OCI-LY1 (cell line): ENCODE data around the gene CXorf66.

Experiments
- CTCF ChIP-seq: fragments of 200-600 bp; sonication (generic), shearing (Covaris generic); IDR thresholded peaks from 2 replicates; pipeline ENCODE4 v1.5.1; 2017; ENCODE audit warnings: mild to moderate bottlenecking, antibody characterized with exemption, low read length, moderate library complexity, mixed read lengths
- EZH2 ChIP-seq: fragments of 200-600 bp; sonication (generic), shearing (Covaris generic); IDR thresholded peaks from 2 replicates; pipeline ENCODE4 v1.8.0; 2017; ENCODE audit warnings: borderline replicate concordance, mixed run types, mild to moderate bottlenecking, antibody characterized with exemption, low read length, moderate library complexity, mixed read lengths

- no peak for TF ChIP-seq CTCF
- TF ChIP-seq EZH2, result no peak
These were observed 58.2 kb downstream of the CXorf66 start for GRCh38 chrX:139907078-139907477.
